Endometrial microvascular endothelial cells (primary cell): ENCODE results near the gene PDIA4. TPM values are rescaled to one million over a fixed set of nuclear protein-coding genes. Genes with fewer than 3 reads are reported as not detected.
"Not testable (repeated sequence)": the region's sequence is repeated elsewhere in the genome, so short reads cannot be mapped to it uniquely, and the experiment has no call there.

Experiments
- in situ Hi-C: cut with HindIII; loops from 2 replicates; pipeline ENCODE4 v1.10.0; 2017; ENCODE audit warnings: low sequenced_read_pairs, low pct_unique_long_range_greater_than_20kb; ENCODE audit errors: inconsistent ontology term
- total RNA-seq: library from RNA; depleted of rRNA; stranded (reverse); fragments of >200 nt; gene quantifications from one replicate; pipeline ENCODE4 v1.2.3, GENCODE V29; 2015; ENCODE audit errors: inconsistent ontology term

PDIA4 gene
- total RNA-seq = 257 TPM

DNA sequence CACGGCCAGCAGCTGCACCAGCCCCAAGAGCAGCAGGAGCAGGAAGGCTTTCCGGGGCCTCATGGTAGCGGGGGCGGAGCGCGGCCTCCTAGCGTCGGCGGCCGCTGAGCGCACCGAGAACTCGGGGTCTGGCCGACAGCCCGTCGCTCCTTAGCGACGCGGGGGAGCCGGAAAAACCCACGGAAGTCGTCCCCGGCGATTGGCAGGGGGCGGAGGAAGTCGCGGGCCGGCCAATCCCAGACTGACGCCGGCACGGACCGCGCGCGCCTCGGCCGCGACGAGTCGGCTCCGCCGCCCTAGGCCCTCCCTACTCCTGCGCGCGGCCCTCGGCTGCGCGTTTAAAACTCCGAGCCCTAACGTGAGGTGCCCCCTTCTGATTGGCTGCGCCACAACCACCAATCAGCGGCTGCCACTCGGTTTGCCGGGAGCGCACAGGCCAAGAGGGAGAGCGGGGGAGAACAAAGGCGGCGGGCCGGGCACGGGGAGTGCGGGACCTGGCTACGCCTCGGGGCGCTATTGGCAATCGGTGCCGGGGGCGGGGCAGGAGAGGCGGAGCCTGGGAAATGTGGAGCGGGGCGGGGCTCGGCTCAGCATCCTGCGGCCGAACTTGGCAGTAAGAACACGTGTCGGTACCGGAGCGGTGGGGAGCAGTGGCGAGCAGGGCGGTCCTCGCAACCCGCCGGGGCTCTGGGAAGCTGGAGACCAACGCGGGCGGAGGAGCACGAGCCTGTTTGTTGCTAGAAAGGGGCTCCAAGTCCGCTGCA, at the start of gene PDIA4:
Gene PDIA4 (minus strand): TSS at position 160 of the 764 bp plus-strand sequence. CDS start 97 bp downstream, at position 63.
- in situ Hi-C loops = no loop called here

- in situ Hi-C loops = no loop called here
Measured at GRCh38 chr7:149077594-149077993, 49.3 kb upstream of the PDIA4 start.

- in situ Hi-C loops = no loop called here
Measured at GRCh38 chr7:149075286-149075685, 47.0 kb upstream of the PDIA4 start.

DNA sequence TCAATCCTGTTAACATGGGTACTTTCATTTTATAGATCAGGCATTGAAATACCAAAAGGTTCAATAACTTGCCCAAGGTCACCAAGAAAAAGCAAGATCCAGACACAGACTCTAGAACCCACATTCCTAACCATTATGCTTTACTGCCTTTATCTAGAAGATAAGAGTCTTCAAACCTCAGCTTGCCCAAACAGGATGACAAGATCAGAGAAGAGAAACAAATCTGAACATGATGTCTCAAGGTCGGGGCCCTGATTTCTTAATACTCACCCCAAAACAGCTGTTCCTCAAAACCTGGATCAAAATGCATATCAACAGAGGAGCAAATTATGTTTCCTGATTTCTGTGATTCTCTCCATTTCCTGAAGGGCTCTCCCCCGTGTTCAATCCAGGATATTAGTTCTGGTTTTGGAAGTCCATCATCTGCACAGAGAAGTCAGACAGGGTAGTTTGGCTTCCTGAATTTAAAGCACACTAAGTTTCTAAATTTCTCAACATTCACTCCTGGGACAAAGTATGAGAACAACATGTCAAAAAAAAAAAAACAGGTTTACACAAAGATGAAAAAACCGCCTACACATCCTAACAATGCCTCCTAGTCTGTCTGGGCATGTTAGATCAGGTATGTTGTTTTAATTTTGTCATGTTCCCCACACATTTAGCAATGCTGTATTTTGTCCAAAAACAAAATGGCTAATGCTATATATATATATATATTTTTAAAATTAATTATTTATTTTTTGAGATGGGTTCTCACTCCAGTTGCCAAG, 46.0 kb upstream of the PDIA4 start:
- in situ Hi-C loops = no loop called here

- in situ Hi-C loops = no loop called here
Measured at GRCh38 chr7:149072438-149072775, 44.1 kb upstream of the PDIA4 start.

GRCh38 chr7:149071641-149072437, 43.5 kb upstream of the PDIA4 start:
- in situ Hi-C loops = no loop called here

- in situ Hi-C loops = no loop called here
Measured at GRCh38 chr7:149071182-149071635, 42.9 kb upstream of the PDIA4 start.

- in situ Hi-C loops = no loop called here
Measured at GRCh38 chr7:149070372-149071125, 42.2 kb upstream of the PDIA4 start.

GRCh38 chr7:149067869-149068268, 39.6 kb upstream of the PDIA4 start:
- in situ Hi-C loops = no loop called here

DNA sequence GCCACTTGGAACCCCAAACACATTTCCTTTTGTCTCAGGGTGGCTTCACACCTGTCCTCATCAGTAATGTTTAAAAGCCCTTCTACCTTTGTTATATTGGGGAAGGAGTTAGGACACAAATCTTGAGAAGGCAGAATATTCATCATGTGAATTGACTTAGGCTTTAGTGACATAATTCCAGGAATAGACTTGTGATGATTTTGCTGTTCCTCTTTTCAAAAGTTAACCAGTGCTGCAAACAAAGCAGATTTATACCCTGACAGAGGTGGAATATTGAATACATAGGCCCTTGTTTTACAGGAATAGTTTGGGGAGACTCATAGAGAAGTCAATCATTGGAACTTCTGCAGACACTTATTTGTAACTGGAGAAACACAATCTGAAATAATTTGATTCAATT, 35.2 kb upstream of the PDIA4 start:
- in situ Hi-C loops = no loop called here

DNA sequence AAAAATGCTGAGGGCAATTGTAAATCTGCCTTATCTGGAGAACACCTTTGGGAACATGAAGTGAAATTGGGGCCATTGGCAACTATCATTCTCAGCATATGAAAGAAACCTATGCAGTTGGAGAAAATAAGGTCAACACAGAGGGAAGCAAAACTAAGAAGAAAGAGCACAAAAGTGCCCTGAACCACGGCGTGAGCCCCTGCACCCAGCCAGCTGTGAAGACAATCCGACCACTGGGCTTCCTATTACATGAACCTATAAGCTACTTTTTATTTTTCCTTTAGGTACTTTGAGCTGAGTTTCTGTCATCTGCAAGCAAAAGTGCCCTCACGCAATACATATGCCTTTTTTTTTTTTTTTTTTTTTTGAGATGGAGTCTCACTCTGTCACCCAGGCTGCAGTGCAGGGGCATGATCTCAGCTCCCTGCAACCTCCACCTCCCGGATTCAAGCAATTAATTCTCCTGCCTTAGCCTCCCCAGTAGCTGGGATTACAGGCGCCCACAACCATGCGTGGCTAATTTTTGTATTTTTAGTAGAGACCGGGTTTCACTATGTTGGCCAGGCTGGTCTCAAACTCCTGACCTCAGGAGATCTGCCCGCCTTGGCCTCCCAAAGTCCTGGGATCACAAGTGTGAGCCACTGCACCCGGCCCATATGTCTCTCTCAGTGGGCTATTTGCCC, 34.1 kb upstream of the PDIA4 start:
- in situ Hi-C loops = not testable (repeated sequence)

GRCh38 chr7:149060156-149060555, 31.9 kb upstream of the PDIA4 start:
- in situ Hi-C loops = no loop called here

- in situ Hi-C loops = no loop called here
Measured at GRCh38 chr7:149053885-149054284, 25.6 kb upstream of the PDIA4 start.

DNA sequence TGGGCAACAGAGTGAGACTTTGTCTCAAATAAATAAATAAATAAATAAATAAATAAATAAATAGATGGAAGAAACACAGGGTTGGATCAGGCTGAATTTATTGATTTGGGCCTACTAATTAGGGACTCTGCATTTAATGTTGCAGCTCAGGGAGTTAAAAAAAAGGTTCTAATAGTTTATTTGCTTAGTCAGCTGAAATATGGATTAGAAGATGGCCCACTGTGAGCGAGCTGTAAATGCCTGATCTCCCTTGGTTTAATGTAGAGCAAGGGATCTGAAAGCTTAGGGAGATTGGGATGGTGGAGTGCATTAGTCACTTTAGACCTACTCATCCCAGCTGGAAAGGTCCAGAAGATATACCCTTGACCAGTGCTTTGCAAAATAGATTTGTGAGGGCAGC, 25.1 kb upstream of the PDIA4 start:
- in situ Hi-C loops = no loop called here

DNA sequence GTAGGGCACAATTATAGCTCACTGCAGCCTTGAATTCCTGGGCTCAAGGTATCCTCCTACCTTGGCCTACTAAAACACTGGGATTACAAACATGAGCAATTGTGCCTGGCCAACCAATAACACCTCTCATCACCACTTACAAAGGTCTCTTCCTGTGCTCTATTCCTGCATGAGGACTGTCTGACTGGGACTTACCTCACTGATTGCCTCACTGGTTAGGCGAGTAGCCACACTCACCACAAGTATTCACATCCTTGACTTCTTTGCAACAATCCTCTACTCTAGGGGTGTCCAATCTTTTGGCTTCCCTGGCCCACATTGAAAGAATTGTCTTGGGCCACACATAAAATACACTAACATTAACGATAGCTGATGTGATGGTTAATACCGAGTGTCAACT, 22.6 kb upstream of the PDIA4 start:
- in situ Hi-C loops = no loop called here

DNA sequence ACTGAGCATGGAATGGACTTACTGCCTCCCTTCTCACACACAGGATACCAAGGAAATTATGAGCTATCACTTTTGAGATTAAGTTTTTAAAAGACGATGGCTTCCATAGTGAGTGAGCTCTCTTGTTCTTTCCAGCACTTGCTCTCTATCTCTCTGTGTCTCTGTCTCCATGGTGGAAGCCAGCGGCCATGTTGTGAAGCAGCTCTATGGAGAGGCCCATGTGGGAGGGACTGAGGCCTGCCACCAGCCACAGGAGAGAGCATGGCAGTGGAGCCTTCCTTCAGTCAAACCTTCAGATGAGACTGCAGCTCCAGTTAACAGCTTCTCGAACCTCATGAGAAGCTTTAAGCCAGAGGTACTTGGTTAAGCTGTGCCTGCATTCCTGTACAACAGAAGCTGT, 20.5 kb upstream of the PDIA4 start:
- in situ Hi-C loops = no loop called here

DNA sequence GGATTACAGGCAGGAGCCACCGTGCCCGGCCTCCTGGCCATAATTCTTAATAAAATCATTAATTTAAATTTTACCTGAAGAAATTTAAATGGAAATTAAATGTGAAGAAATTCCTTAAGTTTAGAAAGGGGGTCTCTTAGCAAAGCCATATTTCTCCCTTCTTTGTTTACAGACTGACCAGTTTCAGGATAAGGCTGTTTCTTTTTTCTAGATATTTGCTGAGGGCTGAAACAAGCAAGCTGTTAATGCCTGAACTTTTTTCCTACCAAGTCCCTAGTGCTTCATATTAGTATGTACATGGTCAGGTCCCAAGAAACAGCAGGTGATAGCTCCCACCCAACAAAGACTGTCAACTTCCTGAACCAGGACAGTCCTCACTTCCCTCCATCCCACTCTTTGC, 18.1 kb upstream of the PDIA4 start:
- in situ Hi-C loops = no loop called here

DNA sequence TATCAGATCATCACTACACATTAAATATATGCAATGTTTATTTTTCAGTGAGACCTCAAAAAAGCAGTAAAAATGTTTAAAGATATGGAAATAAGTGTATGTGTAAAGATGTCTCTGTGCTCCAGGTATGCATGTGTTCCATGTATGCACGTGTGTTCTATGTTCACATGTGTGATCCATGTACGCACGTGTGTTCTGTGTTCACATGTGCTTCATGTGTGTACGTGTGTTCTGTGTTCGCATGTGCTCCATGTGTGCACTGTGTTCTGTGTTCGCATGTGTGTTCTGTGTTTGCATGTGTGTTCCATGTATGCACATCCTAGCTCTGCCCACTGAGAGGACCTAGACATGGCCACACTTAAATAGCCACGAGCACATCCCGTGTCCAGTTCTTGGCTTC, 15.6 kb upstream of the PDIA4 start:
- in situ Hi-C loops = no loop called here
